Measurements from ENCODE around the gene ARL3.

DNA sequence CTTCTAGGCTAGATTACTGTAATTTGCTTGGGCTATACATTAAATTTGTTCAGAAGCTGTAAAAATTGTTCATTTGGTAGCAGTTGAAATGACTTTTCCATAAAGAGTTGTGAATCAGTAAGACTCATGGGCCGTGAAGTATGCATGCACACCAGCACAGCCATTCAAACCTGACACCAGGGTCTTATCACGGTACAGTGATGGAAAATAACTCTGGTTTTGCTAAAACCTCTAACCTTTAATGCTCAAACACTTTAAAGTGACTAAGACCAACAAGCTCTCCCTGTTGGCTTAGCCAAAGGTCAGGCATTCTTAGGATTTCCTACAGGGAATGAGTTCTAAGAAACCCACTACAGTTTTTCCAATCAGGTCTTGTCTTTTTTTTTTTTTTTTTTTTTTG, 11.5 kb downstream of the ARL3 start:
- TF ChIP-seq POLR2A (IDR thresholded peaks at IDR 0.05; ENCODE audit: low read depth, low read length) (no peak), POLR2AphosphoS5 (IDR thresholded peaks at IDR 0.05; ENCODE audit: low read depth, low read length) (no peak), TAF1 (IDR thresholded peaks at IDR 0.05; ENCODE audit: low read depth, low read length) (no peak), POU2F2 (IDR thresholded peaks at IDR 0.05; ENCODE audit: low read depth, low read length) (no peak)
